Measurements from ENCODE around the gene TSPAN15.

TSPAN15 gene

DNA sequence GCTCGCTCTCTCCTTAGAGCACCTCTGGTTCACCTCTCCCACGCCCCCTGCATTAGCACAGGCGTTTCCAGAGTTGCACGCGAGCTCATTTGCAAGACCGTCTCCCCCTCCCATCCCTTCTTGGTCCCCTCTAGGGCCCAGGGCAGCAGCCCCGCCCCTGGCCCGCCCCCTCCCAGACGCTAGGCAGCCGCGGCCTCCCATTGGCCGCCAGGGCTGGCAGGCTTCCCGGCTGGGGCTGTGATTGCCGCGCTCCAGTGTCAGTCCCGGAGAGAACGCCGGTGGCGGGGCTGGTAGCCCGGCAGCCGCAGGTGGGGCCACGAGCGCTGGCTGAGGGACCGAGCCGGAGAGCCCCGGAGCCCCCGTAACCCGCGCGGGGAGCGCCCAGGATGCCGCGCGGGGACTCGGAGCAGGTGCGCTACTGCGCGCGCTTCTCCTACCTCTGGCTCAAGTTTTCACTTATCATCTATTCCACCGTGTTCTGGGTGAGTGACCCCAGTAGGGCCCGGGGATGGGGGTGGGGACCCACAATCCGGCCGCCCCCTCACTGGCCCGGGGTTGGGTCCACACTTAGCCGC lies at the start of gene TSPAN15:
TSS of gene TSPAN15 (plus strand) at position 257 of the 575 bp plus-strand sequence. CDS start at position 387, 130 bp downstream.
- DNase-seq (ENCODE audit: low spot score) = peak; percentile 87

DNA sequence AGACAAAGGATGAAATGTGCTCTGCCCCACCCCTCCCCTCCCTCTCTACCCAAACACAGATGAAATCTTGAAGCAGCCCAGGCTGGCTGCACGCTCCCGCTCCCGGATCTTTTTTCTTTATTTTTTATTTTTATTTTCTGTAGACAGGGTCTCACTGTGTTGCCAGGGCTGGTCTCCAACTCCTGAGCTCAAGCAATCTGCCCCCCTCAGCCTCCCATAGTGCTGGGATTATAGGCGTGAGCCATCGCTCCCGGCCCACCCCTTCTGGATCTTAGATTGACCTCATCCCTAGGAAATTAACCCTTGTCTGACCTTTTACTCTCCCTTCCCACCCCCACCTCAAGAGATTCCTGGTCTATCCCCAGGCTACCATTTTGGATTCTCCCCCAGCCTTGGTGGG lies 48.9 kb upstream of the TSPAN15 start:
- no peak for DNase-seq (ENCODE audit: low spot score)

DNA sequence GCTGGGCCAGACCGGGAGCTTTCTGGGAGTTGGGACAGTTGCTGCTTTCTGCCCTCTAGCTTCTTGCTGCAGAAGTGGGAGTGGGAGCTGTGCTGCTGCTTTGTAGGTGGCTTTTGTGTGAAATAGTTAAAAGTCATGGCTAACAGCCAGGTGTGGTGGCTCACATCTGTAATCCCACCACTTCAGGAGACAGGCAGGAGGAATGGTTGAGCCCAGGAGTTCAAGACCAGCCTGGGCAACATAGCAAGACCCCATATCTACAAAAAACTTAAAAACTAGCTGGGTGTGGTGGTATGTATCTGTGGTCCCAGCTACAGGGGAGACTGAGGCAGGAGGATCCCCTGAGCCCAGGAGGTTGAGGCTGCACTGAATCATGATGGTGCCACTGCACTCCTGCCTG lies 48.2 kb upstream of the TSPAN15 start:
- DNase-seq (ENCODE audit: low spot score) = no peak

DNA sequence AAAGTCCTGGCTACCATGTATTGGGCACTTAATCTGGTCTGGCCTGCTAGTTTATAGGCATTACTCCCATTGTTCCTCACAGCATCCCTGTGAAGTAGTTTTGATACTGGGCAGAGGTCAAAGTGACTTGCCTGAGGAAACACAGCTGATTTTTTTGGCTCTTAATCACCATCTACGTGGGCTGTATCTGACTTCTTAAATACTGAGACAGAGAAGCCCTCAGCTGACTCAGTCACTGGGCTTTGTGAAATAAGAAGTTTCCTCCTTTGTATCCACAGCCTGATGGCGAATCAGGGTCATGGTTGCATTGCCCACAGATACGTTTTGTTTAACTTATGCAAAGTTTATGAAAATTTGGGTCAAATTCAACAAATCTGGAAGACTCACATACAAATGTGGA lies 47.7 kb upstream of the TSPAN15 start:
- no peak for DNase-seq (ENCODE audit: low spot score)

DNA sequence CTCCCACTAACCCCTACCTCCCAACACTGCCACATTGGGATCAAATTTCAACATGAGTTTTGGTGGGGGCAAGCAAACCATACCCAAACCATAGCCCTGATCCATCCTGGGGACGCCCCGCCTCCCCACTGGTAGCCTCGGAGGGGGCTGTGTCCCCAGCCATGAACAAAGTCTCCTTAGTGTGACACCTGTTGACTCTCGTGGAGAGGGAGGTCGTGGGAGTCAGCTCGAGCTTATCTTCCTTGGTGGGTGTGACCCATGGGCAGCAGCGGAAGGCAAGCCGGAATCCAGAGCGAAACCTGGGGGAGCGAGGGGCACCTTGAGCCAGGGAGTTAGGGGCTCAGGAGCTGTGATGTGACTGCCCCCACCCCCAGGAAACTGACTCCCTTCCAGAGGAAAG lies 46.5 kb upstream of the TSPAN15 start:
- DNase-seq (ENCODE audit: low spot score) = no peak

DNA sequence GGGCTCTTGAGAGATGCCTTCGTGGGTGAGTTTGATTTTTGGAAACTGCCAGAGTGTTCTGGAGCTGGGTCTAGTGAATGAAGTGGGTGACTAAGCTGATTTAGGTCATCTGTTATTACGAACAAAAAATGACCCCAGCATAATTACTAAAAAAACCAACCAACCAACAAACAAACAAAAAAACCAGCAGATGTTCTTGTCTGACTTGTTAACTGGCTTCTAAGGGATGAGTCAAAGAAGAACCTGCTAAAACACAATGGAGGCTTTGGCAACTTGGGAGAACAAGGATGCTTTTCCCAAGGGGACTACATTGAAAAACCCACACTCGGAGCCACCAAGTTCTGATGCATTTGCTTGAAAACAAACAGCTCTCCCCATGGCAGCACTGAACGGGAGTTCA lies 46.0 kb upstream of the TSPAN15 start:
- DNase-seq (ENCODE audit: low spot score) = no peak

DNA sequence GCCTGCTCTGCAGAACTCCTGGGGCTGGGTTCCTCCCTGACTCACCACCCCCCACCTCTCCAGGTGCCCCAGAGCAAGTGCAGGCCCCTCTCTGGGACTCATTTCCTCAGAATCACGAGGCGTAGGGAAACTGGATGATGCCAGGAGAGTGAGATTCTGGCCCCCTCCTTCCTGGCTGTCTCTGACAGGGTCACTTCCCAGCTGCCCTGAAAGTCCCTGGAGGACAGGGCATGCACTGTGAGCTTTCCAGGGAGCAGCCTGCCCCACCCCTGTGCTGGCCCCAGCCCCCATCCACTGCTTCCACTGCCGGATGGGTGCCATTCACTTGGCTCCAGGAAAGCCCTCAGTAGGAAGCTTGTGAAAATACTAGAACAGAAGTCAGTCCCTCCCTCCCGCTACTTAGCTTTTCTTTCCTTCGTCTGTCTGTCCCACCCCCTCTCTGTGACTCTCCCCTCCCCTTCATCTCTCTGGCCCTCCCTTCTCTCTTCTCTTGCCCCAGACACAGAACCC lies 44.9 kb upstream of the TSPAN15 start:
- no peak for DNase-seq (ENCODE audit: low spot score)

DNA sequence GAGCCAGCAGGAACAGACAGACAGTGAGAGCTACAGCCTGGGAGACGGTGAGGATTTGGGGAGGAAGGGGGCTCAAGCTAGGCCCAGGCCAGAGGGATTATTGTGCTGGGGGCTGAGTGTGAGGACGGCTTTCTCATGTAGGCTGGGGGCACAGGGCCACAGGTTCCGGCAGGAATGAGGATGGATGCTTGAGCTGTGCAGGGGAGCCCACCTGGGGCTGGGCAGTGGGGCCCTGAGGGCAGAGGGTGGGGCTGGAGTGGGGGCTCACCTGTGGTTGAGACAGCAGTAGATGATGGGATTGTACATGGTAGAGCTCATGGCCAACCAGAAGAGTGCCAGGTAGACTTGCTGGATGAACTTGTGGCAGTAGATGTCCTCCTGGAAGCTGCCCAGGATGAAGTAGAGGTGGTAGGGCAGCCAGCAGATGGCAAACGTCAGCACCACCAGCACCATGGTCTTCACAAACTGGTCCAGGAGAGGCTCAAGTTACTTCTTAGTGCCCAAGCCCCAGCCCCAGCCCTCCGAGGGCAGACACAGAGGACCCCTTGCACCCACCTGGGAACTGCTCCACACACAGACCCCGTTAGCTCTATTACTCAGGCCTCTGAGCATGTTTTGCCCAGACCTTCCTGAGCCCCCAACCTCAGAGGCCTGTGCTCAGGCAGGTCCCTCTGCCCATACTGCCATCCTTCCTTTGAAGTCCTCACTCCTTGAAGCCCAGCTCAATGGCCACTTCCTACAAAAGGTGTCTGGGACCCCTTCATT lies 44.3 kb upstream of the TSPAN15 start:
- no peak for DNase-seq (ENCODE audit: low spot score)

DNA sequence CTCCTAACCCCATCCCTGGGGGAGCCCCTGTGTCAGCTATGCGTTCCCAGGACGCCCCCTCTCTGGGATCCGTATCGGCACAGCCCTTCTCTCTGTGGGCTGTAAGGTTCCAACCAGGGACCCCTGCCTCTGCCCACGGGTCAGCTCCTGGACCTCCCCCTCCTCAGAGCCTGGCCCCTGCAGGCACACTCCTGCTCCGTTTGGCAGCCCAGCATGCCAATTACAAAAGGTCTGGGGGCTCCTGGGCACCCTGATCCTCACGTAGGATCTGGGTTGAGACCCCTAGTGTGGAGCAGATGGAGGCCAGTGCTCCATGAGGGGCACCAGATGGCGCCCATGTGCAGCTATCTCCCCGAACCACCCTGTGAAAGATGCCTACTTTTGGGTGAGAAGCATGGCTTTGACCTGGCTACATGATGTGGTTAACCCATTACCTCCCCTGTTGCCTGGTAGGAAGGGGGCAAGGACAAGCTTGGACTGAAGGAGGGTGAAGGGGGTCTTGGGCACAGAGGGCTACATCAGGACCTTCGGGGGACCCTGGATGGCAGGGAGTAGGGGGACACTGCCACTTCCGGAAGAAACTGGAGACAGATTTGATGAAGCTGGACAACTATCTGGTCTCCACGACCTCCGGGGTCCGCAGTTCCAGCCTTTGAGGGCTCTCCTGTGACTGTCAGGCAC lies 43.5 kb upstream of the TSPAN15 start:
- peak; percentile 63 for DNase-seq (ENCODE audit: low spot score)

DNA sequence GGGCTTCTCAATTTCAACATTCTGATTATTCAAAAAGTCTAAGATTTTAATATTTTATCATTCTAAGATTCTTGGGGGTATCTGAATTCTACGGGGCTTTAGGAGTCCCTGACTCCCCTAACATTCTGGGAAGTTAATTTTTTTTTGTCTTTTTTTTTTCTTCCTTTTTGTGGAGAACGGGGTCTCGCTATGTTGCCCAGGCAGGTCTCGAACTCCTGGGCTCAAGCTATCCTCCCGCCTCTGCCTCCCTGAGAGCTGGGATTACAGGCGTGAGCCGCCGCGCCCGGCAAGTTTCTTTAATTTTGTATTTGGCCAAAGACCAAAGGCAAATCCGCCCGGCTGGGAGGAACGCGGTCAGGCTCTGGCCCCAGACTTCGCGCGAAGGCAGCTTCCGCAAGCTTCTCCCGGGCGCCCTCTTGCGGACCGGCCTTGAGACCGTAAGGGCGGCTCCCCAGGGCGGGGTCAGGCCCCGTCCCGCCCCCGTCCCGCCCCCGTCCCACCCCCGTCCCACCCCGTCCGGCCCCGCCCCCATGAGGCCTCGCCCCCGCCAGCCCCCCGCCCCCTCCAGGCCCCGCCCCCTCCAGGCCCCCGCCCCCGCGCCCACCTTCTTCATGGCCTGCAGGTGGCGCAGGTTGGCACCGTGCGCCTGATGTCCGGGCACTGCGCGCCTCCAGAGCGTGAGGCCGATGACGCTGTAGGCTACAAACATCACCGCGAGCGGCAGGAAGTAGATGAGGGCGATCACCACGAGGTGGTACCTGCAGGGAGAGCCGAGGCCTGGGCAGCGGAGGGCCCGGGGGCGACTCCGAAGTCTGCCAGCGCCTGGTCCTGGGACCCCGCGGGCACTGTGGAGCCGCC lies 42.7 kb upstream of the TSPAN15 start:
- DNase-seq (ENCODE audit: low spot score) = peak; percentile 81

DNA sequence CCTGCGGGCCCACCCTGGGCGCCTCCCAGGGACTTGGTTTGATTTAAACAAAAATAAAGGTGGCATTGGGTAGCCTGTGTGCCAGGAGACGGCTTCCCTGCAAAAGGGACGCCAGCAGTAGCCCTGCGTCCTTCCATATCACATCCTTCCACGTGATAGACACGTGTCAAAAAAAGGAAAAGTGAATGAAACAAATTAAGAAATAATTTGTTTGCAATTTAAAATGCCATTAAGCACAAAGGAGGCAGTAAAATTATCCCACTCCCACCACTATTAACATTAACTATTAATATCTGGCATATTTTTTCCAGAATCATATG lies 42.1 kb upstream of the TSPAN15 start:
- no peak for DNase-seq (ENCODE audit: low spot score)

DNA sequence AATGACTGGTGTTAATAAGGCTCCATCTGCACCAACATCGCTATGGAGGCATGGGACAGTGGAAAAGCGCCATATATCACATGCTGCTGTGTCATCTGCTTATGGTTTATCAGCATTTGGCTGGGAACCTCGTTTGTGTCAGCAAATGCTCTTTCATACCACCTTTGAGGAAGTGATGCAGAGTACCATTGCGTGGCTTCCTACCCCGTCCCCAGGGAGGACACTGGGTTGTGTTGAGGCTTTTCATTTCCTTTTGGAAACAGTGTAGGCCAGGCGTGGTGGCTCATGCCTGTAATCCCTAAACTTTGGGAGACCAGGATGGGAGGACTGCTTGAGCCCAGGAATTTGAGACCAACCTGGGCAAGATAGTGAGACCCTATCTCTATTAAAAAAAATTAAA lies 41.3 kb upstream of the TSPAN15 start:
- DNase-seq (ENCODE audit: low spot score) = no peak

DNA sequence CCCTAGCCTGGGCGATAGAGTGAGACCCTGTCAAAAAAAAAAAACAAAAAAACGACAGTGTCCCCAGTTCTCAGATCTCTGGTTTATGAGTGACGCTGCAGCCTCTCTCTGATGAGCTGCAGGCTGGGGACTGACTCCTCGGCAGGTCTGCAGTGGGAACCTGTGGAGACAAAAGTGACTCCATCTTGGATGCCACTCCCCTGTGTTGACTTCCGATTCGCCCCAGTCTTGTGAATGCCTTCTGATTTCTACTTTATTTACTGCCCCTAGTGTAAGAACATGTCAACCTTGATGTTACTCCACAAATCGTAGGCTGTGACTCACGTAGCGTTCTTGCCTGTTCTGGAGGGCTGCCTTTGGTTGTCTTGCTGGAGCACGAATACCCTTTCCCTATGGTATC lies 40.8 kb upstream of the TSPAN15 start:
- no peak for DNase-seq (ENCODE audit: low spot score)

DNA sequence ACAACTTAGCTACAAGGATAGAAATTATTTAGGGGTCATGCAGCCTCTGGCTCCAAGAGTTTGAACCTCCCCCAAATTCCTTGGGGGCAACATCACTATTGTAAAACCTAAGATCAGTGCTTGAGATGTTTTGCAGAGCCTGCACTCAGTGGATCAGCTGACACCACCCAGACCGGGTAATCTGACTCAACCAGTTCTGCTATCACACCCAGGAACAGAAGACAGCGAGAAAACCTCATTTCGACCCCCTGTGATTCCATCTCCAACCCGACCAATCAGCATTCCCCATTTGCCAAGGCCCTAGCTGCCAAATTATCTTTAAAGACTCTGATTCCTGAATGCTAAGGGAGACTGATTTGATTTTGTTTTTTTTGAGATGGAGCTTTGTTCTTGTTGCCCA lies 39.8 kb upstream of the TSPAN15 start:
- DNase-seq (ENCODE audit: low spot score) = no peak

DNA sequence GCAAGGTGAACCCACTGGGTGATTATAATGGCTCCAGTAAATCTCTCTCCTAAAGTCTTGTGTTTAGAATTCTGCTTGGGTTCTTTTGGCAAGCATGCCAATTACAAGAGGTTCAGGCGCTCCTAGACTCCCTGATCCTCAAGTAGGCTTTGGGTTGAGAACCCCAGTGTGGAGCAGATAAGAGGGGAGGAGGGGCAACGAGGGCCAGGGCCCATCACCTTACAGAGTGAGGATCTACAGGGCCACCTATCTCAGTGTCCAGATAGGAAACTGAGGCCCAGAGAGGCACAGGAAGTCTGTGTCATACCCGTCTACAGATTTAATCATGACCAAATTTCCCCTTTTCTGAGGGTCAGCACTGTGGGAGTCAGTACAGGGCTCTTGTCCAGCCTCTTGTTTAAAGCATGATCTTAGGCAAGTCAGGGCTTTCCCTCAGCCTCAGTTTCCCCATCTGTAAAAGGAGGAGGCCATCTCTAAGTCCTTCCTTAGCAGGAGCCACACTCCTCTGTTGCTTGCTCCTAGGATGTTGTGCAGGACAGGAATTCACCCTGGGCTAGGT lies 39.0 kb upstream of the TSPAN15 start:
- DNase-seq (ENCODE audit: low spot score) = no peak

DNA sequence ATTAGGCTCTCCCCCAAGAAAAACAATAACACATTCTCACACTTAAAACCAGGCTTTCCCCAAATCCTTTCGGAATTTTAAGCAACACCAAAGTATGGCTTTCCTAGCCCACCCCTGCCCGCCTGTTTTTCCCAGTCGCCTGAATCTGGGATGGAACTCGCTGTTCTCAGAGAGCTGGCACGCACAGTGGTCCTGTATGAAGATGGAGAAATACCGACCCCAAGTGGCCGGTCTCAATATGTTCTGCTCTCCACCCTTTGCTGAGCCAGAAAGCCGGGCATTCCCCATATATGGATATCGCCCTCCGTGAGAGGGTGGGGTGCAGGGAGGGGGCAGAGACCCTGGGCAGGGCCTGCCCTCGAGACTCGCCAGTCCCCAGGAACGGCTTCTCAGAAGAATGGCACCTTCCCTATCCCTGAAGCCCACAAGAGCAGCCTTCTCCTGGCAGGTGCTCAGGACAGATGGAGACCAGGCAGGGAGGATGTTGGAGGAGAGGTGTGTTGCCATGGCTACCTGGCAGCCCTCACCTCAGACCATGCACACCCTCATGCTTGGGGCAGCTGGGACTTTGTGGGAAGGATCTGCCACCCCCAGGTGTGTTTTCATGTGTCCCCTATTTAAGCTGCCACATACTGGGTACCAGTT lies 37.9 kb upstream of the TSPAN15 start:
- peak; percentile 68 for DNase-seq (ENCODE audit: low spot score)

DNA sequence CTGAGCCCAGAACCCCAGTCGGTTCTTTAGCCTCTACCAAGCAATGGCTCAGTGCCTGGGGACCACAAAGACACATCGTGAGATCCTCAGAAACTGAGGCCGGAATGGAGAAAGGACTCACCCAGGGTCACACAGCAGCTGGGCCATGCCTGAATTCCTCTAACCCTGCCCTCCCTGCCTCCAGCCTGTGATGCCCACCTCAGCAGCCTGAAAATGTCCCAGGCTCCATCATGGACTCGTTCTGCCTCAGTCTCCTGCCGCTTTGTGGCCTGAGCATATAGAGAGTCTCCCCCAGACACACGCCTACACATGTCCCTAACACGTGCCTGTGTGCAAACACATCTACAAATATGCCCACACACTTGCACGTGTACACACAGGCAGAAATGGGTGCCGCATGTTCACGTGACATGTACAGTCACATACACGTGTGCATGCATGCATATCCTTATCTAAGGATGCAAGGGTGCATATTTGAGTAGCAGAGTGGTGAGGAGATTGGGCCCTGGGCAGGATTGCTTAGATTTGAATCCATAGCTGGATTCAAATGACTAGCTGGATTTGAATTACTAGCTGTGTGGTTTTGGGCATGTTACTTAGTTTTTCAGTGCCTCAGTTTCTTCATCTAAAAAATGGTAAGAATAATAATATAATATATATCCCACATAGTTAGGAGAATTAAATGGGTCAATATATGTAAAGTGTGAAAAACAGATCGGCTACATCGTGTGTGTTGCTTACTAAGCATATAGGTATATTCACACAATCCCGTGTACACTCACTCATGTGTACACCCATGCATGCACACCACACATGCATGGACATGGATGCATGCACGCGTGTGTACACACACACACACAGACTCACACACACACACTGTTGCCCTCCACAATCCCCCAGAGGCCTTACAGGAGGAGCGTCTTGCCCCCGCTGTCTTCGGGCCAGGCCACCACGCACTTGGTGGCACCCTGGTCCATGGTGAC lies 36.9 kb upstream of the TSPAN15 start:
- DNase-seq (ENCODE audit: low spot score) = no peak

DNA sequence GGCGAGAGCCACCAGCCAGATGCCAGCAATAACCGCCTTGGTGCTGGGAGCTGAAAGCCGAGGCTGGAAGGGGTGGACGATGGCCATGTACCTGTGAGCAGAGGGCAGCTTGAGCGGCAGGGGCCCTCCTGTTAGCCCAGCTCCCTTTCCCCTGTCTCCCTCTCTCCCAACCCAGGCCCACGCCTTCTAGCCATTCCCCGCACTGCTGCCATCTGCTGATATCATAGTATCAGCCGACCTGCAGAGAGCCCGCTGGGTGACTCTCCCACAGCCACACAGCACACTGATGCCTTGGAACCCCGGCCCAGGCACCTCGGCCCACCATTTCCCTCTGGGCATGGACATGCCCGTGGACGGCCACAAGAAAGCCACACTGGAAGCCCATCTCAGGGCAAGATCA lies 36.2 kb upstream of the TSPAN15 start:
- no peak for DNase-seq (ENCODE audit: low spot score)

DNA sequence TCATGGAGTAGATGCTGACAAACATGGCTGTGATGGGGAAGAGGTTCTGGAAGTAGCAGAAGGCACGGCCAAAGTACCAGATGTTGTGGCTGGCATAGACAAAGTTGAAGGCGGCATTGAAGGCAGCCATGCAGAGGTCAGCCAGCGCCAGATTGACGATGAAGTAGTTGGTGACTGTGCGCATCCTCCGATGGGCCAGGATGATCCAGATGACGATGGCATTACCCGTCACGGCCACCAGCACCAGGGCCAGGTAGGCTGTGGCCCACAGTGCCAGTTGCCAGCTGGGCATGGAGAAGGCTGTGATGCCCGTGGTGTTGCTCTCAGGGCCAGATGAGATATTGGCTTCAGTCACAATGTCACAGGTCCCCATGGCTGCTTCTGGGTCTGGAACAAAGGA lies 35.3 kb upstream of the TSPAN15 start:
- DNase-seq (ENCODE audit: low spot score) = no peak

DNA sequence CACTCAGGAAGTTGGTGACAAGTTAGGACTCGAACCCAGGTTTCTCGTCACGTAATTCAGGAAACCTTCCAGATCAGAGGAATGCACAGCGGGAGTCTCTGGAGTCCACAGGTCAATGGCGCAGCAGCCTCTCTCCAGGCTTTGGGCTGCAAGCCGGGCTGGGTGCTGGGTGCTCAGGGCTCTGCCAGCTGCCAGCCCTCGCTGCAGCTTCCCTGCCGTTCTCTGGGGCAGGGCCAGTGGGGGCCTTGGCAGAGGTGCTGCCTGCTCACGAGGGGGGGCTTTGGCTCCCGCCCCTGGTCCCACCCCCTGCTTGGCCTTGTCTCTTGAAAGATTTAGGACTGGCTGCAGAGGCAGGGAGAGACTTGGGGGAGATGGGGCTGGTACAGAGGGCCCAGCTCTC lies 34.6 kb upstream of the TSPAN15 start, which contains the start of gene TACR2:
TSS of gene TACR2 (minus strand) at position 224 of the 400 bp plus-strand sequence. CDS start 595 bp downstream, outside the sequence.
- no peak for DNase-seq (ENCODE audit: low spot score)
